GM19438 (cell line): ENCODE measurements around the gene TOM1L1.
"Not testable (repeated sequence)": the region's sequence is repeated elsewhere in the genome, so short reads cannot be mapped to it uniquely, and the experiment has no call there.

Source experiments
- ATAC-seq: cut with Tn5 transposase; IDR thresholded peaks from one replicate; pipeline ENCODE4 v1.9.1; 2021; ENCODE audit warnings: low read depth; ENCODE audit not compliant: unreplicated experiment

TOM1L1 gene, protein sequence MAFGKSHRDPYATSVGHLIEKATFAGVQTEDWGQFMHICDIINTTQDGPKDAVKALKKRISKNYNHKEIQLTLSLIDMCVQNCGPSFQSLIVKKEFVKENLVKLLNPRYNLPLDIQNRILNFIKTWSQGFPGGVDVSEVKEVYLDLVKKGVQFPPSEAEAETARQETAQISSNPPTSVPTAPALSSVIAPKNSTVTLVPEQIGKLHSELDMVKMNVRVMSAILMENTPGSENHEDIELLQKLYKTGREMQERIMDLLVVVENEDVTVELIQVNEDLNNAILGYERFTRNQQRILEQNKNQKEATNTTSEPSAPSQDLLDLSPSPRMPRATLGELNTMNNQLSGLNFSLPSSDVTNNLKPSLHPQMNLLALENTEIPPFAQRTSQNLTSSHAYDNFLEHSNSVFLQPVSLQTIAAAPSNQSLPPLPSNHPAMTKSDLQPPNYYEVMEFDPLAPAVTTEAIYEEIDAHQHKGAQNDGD

DNA sequence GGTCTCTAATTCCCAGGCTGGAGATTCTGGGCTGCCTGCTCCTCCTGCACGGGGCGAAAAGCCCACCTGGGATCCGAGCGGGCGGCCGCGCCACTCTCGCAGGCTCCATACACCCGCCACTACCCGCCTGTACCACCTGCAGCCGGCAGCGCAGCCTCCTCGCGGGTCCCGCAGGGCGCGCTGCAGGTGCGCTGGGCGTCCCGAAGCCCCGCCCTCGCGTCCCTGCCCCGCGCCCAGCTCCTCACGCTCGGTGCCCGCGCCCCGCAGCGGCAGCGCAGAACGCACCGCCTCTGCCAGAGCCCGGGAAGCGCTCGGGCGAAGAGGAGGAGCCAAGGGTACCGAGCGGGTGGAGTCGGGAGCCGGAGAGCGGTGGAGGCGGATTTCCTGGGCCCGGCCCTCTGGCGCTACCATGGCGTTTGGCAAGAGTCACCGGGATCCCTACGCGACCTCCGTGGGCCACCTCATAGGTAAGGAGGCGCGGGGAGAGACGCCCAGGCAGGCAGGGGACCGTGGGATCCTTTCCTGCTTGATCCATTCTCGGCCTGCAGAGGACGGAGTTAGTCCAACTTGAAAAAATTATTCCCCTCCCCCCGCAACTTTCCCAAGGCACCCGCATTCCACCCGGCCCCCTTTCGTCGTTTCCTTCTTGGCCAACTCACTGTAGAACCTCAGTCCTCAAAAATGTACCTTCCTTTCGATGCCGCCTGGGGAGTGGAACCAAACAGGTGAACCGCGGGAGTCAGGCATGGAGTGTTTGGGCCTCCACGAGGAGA lies at the start of gene TOM1L1:
TOM1L1 (plus strand) TSS at position 396 of the 773 bp plus-strand sequence; CDS start at position 410, 14 bp downstream.
- peak; percentile 70 for ATAC-seq

DNA sequence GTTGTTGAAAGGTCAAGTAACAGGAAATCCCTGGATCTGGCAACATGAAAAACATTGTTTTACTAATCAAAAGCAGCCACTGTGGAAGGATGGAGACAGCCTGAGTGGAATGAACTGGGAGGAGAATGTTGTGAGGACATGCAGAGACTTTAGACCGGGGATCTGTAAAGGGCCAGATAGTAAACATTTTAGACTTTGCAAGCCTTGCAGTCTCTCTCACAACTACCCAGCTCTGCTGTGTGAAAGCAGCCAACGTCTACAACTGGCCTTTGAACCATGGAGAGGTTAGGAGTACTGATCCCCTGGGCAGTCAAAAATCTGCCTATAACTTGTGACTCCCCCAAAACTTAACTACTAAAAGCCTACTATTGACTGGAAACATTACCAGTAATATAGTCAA lies 41.5 kb upstream of the TOM1L1 start:
- no peak for ATAC-seq

DNA sequence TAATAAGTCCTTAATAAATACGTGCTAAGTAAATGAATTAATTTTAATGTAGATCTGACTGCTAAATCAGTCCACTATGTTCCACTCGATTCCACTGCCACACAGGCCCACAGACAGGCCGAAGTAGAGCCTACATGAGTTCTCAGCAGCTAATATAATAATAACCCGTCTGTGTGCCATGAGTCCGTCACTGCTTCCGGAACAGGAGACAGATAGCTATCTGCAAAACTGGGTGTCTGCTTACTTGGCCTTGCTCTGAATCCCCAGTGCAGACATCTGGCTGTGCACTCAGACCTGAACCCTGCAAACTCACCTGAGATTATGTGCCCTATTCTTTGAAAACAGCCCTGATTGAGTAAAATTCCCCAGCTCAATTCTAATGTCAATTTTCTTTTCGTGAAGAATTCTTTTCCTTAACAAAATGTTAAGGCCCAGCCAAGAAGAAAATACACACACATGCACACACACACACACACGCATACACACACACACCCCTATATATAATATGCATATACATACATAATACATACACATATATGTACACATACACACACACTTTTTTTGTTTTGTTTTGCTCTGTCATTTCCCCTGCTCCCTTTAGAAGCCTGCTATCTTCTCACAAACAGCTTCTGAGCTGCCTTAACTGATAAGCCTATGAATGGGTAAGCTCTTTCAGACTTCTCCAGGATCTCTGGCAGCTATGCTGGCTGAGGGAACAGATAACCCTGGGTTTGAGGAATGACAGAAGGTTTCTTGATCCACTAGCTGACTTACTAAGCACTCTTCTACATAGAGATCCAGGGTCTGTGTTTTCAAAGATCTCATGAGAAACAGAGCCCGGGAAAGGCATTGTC lies 39.8 kb upstream of the TOM1L1 start:
- ATAC-seq, result no peak

DNA sequence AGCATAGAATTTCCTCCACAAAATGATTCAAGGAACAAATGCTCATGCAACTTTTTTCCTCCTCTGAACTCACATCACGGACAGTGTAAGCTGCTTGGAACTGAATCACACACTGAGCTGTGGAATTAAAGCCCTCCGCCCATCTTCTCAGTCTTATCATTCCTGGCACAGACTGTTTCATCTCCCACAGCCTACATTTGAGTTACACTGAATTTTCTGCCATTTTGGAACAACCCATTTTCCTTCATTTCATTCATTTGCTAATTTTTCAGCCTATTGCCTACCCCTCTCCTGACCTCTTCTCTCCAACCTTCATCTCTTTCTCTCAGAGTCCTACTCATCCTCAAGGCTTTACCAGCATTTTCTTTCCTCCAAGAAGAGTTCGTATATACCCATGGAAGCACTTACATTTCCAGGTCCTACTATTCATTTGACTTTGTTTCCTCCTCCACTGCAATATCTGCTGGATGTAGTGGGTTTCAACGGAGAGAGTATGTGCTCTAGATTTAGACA lies 39.1 kb upstream of the TOM1L1 start:
- no peak for ATAC-seq

DNA sequence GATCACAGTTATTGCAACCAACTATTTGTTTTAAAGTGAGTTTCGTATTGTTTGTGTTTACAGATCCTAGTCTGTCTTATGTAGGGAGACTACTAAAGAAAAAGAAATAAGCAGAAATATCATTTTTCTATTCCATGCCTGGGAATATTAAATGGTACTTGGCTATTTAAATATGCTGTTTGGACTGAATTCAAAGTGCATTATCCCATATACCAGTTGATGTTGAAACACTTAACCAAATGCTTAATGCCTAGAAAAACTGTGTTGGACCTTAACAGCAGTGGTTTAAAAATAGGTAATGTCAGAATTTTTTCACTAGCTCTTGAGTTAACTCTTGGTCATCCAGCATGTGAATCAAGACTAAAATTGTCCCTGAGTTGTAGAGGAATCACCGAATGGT lies 37.5 kb upstream of the TOM1L1 start:
- ATAC-seq, result no peak

DNA sequence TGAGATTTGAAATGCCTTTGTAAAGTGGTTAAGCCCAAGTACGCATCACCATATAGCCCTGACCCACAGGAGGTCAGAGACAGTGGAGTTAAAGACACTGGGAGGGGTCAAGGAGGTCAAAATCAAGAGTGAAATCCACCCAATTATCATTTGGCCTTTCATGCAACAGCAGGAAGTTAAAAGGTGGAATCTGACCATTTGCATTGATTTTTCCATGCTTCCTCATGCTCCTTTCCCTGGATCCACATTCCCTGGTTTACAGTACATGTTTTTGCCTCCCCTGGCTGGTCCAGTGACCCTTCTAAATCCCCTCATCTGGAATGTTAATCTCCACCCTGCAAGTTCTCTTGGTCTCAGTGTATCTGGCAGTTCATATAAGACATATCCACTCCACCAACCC lies 36.6 kb upstream of the TOM1L1 start:
- ATAC-seq, result no peak

DNA sequence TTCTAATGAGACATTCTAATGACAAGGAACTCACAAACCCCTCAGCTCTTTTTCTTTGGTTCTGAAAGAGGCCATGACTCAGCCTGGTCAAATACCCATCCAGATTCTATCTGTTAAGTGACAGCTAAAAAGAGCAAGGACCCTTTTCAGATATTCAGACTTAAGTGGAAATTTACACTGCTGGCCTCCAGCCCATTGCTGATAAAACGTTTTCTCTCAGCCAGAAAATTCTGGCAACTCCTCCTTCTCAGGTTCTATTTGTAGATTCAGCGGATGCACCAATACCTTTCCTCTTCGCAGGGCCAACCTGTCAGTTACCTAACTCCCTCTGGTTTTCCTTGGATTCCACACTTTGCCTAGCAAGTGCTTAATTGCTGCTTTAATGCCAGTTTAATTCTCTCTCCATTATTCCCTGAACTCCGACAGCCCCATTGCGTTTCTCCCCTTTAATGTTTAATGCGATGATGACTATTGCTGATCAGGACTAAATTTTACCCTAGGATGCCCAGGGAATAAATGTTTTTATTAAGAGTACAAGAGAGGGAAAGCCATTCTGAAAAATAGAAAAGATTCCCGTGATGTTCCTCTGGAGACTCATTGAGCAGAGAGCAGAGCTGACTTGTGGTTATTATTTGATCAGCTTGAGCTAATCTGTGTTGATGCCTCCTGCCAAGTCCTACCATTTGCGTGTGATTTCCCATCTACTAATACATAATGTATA lies 35.9 kb upstream of the TOM1L1 start:
- no peak for ATAC-seq

DNA sequence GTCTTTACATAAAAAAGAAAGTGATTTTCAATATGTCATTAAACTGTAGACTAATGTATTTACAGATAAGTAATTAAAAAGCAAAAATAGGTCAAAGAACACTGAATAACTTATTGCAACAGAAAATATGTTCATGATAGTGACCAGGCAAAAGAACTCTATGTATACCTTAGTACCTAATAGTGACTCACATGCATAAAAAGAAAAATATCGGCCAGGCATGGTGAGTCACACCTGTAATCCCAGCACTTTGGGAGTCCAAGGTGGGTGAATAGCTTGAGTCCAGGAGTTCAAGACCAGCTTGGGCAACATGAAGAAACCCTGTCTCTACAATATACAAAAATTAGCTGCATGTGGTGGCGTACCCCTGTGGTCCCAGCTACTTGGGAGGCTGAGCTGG lies 33.0 kb upstream of the TOM1L1 start:
- ATAC-seq, result no peak

DNA sequence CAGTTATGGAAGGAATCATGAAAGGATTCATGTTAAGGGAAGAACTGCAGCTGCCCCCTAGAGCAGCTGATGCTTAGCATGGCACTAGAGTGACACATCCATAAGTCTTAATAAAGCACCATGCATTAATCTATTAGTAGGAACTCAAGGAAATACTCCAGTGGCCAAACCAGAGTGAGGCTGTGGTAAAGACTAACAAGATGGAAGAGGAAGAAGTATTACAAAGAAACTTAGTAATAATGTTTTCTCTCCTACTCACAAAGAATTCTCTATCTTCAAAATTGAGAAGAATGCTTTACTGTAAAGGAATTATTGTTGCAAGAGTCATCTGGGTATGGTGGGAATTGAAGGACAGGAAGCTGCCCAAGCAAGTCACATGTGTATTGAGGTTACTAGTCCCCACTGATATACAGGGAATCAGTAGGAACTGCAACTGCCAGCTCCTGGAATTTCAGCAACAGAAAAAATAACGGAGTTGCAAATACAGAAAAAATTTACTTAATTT lies 29.9 kb upstream of the TOM1L1 start:
- no peak for ATAC-seq

DNA sequence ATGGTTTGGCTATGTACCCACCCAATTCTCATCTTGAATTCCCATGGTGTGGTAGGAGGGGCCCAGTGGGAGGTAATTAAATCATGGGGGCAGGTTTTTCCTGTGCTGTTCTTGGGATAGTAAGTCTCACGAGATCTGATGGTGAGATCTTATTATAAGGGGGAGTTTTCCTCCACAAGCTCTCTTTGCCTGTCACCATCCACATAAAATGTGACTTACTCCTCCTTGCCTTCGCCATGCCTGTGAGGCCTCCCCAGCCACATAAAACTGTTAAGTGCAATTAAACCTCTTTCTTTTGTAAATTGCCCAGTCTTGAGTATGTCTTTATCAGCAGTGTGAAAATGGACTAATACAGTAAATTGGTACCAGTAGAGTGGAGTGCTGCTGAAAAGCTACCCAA lies 24.7 kb upstream of the TOM1L1 start:
- not testable (repeated sequence) for ATAC-seq

DNA sequence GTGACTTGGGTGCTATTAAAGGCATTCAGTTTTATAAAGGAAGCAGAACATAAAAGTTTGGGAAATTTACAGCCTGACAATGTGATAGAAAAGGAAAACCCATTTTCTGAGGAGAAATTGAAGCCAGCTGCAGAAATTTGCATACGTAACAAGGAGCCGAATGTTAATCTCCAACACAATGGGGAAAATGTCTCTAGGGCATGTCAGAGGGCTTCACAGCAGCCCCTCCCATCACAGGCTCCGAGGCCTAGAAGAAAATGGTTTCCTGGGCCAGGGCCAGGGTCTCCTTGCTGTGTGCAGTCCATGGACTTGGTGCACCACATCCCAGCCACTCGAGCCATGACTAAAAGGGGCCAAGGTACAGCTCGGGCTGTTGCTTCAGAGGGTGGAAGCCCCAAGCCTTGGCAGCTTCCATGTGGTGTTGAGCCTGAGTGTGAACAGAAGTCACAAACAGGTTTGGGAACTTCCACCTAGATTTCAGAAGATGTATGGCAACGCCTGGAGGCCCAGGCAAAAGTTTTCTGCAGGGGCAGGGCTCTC lies 23.9 kb upstream of the TOM1L1 start:
- ATAC-seq, result no peak

DNA sequence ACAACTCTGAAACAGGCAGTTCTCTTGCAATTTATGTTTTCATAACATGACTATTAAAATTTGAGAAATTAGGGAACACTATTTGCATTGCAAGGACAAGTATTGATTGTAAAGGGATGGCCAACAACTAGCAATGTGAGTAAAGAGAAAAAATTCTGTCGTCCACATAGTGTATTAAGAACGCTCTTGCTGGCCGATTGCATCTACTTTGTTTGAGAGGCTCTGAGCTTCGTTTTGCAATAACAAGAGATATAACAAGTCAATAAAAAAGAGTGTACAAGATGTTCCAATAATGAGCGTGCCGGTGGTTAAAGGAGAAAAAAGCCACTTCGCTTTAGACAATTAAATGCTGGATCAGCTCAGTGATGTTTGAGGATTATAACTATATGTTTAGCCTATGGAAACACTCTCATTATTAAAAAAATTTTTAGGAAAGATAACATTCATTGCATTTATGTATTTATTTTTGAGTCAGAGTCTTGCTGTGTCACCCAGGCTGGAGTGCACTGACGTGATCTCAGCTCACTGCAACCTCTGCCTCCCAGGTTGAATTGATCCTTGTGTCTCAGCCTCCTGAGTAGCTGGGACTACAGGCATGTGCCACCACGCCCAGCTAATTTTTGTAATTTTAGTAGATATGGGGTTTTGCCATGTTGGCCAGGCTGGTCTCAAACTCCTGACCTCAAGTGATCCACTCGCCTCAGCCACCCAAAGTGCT lies 19.2 kb upstream of the TOM1L1 start:
- no peak for ATAC-seq

DNA sequence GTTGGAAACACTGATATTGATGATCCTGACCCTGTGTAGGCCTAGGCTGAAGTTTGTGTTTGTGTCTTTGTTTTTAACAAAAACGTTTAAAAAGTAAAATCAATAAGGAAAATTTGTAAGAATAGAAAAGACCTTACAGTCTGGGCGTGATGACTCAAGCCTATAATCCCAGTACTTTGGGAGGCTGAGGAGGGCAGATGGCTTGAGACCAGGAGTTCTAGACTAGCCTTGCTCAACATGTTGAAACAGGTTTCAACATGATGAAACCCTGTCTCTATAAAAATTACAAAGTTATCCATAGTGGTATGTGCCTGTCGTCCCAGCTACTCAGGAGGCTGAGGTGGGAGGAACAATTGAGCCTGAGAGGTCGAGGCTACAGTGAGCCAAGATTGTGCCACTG lies 18.3 kb upstream of the TOM1L1 start:
- ATAC-seq, result no peak

DNA sequence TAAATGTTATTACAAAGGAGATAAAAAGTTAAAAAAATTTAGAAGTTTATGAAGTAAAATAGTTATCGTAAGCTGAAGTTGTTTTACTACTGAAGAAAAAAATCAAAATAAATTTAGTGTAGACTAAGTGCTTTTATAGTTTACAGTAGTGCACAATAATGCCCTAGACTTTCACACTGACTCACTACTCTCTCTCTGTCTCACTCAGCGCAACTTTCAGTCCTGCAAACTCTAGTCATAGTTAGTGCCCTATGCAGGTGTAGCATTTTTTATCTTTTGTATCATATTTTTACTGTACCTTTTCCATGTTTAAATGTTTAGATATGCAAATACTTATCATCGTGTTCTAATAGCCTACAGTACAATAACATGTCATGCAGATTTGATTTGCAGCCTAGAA lies 17.7 kb upstream of the TOM1L1 start:
- ATAC-seq, result no peak

DNA sequence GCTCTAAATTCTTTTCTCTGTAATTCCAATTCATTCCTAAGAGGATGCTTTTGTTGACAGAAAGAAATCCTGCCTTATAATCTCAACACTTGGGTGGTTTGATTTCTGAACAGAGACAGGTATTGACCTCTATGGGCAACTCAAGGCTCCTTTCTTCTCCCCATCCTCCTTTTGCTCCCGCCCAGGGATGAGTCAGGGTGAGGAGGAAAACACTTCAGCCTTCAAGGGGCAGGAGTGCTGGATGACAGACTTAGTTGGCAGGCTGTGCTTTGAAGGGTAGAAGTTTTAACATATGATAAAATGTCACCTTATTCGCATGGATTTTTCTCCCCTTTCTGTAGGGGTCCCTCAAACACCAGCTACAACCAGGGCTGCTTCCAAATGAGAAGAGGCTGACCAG lies 16.7 kb upstream of the TOM1L1 start:
- ATAC-seq, result no peak

DNA sequence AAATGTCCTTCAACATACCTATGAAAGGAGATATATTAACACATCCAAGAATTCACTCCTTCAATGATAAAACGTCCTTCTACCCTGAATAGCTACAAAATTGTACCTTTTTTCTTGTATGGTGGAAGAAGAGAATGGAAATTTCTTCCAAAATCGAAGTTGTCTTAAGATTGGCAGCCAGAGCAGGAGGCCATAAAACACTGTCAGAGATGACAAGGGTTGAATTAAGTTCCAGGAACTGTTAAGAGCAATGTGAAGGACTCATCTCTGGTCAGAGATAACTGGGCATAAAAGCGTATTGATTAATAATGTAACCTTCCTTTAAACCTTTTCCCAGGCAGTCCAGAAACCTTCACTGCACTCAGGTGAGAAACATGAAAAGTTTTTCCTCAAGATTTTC lies 12.9 kb upstream of the TOM1L1 start:
- ATAC-seq, result no peak

DNA sequence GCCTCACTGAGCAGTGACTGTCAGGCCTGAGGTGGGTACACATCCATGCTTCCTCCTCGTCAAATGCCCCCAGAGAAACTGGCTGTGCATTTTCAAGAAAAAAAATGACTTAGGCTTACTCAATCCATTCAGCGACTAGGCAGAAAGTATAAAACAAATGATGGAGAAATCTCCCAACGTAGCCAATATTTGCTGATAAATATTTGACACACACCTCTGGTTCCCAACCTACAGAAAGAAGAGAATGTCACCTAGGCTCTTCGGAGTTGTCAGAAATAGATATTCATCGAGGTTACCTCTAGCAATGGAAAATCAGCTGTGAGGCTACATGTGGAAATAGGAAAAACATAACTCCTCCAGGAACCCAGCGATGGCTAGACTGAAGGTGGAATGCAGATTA lies 12.4 kb upstream of the TOM1L1 start:
- ATAC-seq, result no peak

DNA sequence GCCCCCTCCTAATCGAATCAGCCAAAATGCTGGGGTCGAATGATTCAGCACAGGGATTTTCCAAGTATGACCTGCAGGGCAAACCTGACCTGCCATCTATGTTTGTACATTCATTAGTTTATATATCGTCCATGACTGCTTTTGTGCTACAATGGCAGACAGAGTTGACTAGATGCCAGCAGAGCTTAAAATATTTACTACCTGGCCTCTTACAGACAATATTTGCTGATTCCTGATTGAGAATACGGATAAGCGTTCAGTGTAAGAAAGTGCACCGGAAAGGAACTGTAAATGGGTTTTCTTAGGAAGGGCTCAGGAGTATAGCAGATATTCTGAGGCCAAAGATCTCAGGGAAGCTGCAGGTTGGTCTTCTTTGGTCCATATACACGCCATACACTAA lies 11.7 kb upstream of the TOM1L1 start:
- ATAC-seq, result no peak
